Psoas muscle (tissue), 8 donors: Measurements from ENCODE around the gene LTBP1. TPM values are rescaled to one million over a fixed set of nuclear protein-coding genes. Genes with fewer than 3 reads are reported as not detected.

Source experiments
- ATAC-seq, 4 donors: fragments of 200-7000 bp; cut with Tn5 transposase; one replicate each; pipeline ENCODE4 v1.9.1; 2020; ENCODE audit warnings: moderate library complexity in 3 of 4, mild to moderate bottlenecking in 2 of 4
- DNase-seq, 2 donors: peaks; one replicate each; pipeline ENCODE4 v3.0.0-alpha.2; 2020
- H3K27ac ChIP-seq: fragments of 200-600 bp; one replicate; pipeline ENCODE4 v1.8.0; 2022
- H3K27me3 ChIP-seq, 3 donors: fragments of 200-600 bp in 1 of 3; one replicate each; pipeline versions ENCODE4 v1.6.1 to v1.8.0; 2013 to 2022; ENCODE audit warnings: low read length in 2 of 3, mild to moderate bottlenecking in 2 of 3, moderate library complexity in 1 of 3; ENCODE audit not compliant: insufficient read depth in 3 of 3
- H3K36me3 ChIP-seq, 2 donors: fragments of 200-600 bp in 1 of 2; one replicate each; pipeline versions ENCODE4 v1.6.1 to v1.8.0; 2013 to 2022; ENCODE audit warnings: low read depth in 1 of 2, mild to moderate bottlenecking in 1 of 2, moderate library complexity in 1 of 2; ENCODE audit not compliant: insufficient read depth in 1 of 2
- H3K4me1 ChIP-seq: fragments of 200-600 bp; one replicate; pipeline ENCODE4 v1.8.0; 2022
- H3K4me3 ChIP-seq: fragments of 200-600 bp; one replicate; pipeline ENCODE4 v1.8.0; 2022; ENCODE audit warnings: mild to moderate bottlenecking
- H3K9me3 ChIP-seq: fragments of 200-600 bp; one replicate; pipeline ENCODE4 v1.8.0; 2022
- CTCF ChIP-seq: fragments of 200-600 bp; IDR thresholded peaks from one replicate; pipeline ENCODE4 v1.8.0; 2022; ENCODE audit warnings: antibody characterized with exemption
- WGBS, 3 donors: extraction: QIAGEN DNeasy Blood & Tissue Kit; methylation state at CpG; one replicate each; pipeline versions ENCODE4 v1.1.6 to v1.1.7; 2013; 5-methylcytosine and 5-hydroxymethylcytosine counted together
- intact Hi-C, 2 donors: fragments of 100-400 bp; cut with DNase I; formaldehyde crosslinking; loops; one replicate each; pipeline versions ENCODE4 v1.11.0 to v1.14.2; 2022
- polyA plus RNA-seq, 3 donors: library from polyadenylated mRNA; stranded (reverse); fragments of 200-250 nt; gene quantifications; one replicate each; pipeline ENCODE4 v1.2.3, GENCODE V29; 2013
- total RNA-seq, 4 donors: library from RNA; stranded (reverse); fragmentation: NEBNext Ultra II Directional in 2 of 4; extraction: Animal tissue kit (Norgen Biotek cat#: 25700) in 2 of 4; gene quantifications; one replicate each; pipeline versions ENCODE4 v1.2.1 to v1.2.4, GENCODE V29; 2021 to 2023
- donor health status: healthy with polysubstance abuse.
- donor health status: DM: no; HTN: no; CAD: no; lungs with moderate emphysema.
- donor health status: Bipolar disorder and iron deficiency.
- donor health status: healthy.
- donor health status: DM: yes; HTN: yes; CAD: no.
- donor health status: DM: no; HTN: no; CAD: no.
- donor health status: DM: no; HTN: no; CAD: no.
- donor health status: DM: yes; HTN: yes; CAD: no.

The LTBP1 gene
- total and polyA plus RNA-seq, 7 donors = 5.9 to 26.8 (median 9.5) TPM

GRCh38 chr2:33326100-33326499, 379.3 kb downstream of the LTBP1 start:
- TF ChIP-seq CTCF = no peak
- H3K9me3 ChIP-seq = no peaks in the 10 kb centered on the region
- H3K4me1 ChIP-seq = peaks cover 16% of the 10 kb centered on the region
- H3K27ac ChIP-seq = no peak overlapping the region
- H3K4me3 ChIP-seq = no peak overlapping the region
- no peak for DNase-seq
- H3K36me3 ChIP-seq = no peaks in the 10 kb centered on the region
- no peak for ATAC-seq
- intact Hi-C loops = no loop called here
- 80 to 86% (median 86%) methylated on average over 4 of the region's 4 CpGs for WGBS, 3 donors
- no peaks in the 10 kb centered on the region for H3K27me3 ChIP-seq

GRCh38 chr2:33333433-33333832, 386.7 kb downstream of the LTBP1 start:
- DNase-seq (no peak), ATAC-seq (no peak)
- Histone ChIP-seq H3K9me3 (no peaks in the 10 kb centered on the region), H3K27ac (no peak overlapping the region), H3K4me3 (no peak overlapping the region), H3K27me3 (no peaks in the 10 kb centered on the region), H3K4me1 (no peaks in the 10 kb centered on the region), H3K36me3 (no peaks in the 10 kb centered on the region)
- no peak for TF ChIP-seq CTCF
- intact Hi-C loops = no loop called here
- 91 to 96% (median 92%) methylated on average over 3 of the region's 3 CpGs for WGBS, 3 donors

- TF ChIP-seq CTCF = no peak
Measured at GRCh38 chr2:33334083-33334482, 387.3 kb downstream of the LTBP1 start.

GRCh38 chr2:33335516-33335915, 388.8 kb downstream of the LTBP1 start:
- Histone ChIP-seq H3K36me3 (no peaks in the 10 kb centered on the region), H3K4me3 (no peak overlapping the region), H3K27me3 (no peaks in the 10 kb centered on the region), H3K4me1 (no peaks in the 10 kb centered on the region), H3K9me3 (no peaks in the 10 kb centered on the region), H3K27ac (no peak overlapping the region)
- no peak for DNase-seq
- WGBS, 3 donors = 52 to 80% (median 62%) methylated on average over 3 of the region's 3 CpGs
- ATAC-seq = no peak
- intact Hi-C loops = no loop called here
- TF ChIP-seq CTCF = no peak

More at GRCh38 chr2:33334083-33334482, 387.3 kb downstream of the LTBP1 start:
- intact Hi-C loops = no loop called here
- WGBS, 3 donors = 95 to 98% (median 96%) methylated on average over 4 of the region's 4 CpGs
- Histone ChIP-seq H3K4me1 (no peaks in the 10 kb centered on the region), H3K27me3 (no peaks in the 10 kb centered on the region), H3K9me3 (no peaks in the 10 kb centered on the region), H3K27ac (no peak overlapping the region), H3K36me3 (no peaks in the 10 kb centered on the region), H3K4me3 (no peak overlapping the region)
- ATAC-seq = no peak
- DNase-seq = no peak

- Histone ChIP-seq H3K27ac (no peak overlapping the region), H3K27me3 (no peaks in the 10 kb centered on the region), H3K9me3 (no peaks in the 10 kb centered on the region), H3K36me3 (no peaks in the 10 kb centered on the region), H3K4me3 (no peak overlapping the region), H3K4me1 (no peaks in the 10 kb centered on the region)
- no peak for TF ChIP-seq CTCF
- intact Hi-C loops = no loop called here
- 67 to 83% (median 80%) methylated on average over 4 of the region's 4 CpGs for WGBS, 3 donors
- no peak for DNase-seq
- no peak for ATAC-seq
Measured at GRCh38 chr2:33336036-33336625, 389.4 kb downstream of the LTBP1 start.
